Activated T-helper 1 cell treated with Interleukin-2 at 50 U/mL for 16 hours (primary cell): ENCODE results near the gene NRIP3.

Experiments
- DNase-seq: peaks from one replicate; pipeline ENCODE4 v3.0.0-alpha.2; 2020; ENCODE audit warnings: low read depth

The NRIP3 gene

GRCh38 chr11:9003573-9004182 lies at the start of gene NRIP3:
TSS of gene NRIP3 (minus strand) at chr11:9004001. CDS start at chr11:9003935, 66 bp downstream.
- DNase-seq = peak; percentile 68

GRCh38 chr11:9052316-9052715 lies 48.5 kb upstream of the NRIP3 start:
- DNase-seq = no peak

GRCh38 chr11:9049959-9050358 lies 46.2 kb upstream of the NRIP3 start:
- DNase-seq = no peak

- no peak for DNase-seq
Measured at GRCh38 chr11:9047964-9048523, 44.2 kb upstream of the NRIP3 start.

- DNase-seq = no peak
Measured at GRCh38 chr11:9046481-9046880, 42.7 kb upstream of the NRIP3 start.

- no peak for DNase-seq
Measured at GRCh38 chr11:9042488-9042887, 38.7 kb upstream of the NRIP3 start.

GRCh38 chr11:9041747-9042146 lies 37.9 kb upstream of the NRIP3 start:
- no peak for DNase-seq

GRCh38 chr11:9040410-9040809 lies 36.6 kb upstream of the NRIP3 start:
- DNase-seq = no peak

- DNase-seq = no peak
Measured at GRCh38 chr11:9039863-9040262, 36.1 kb upstream of the NRIP3 start.

- no peak for DNase-seq
Measured at GRCh38 chr11:9039198-9039597, 35.4 kb upstream of the NRIP3 start.

- no peak for DNase-seq
Measured at GRCh38 chr11:9038541-9038940, 34.7 kb upstream of the NRIP3 start.

GRCh38 chr11:9037963-9038362 lies 34.2 kb upstream of the NRIP3 start:
- no peak for DNase-seq

GRCh38 chr11:9037046-9037780 lies 33.4 kb upstream of the NRIP3 start:
- no peak for DNase-seq

- no peak for DNase-seq
Measured at GRCh38 chr11:9030601-9031000, 26.8 kb upstream of the NRIP3 start.

GRCh38 chr11:9029422-9029821 lies 25.6 kb upstream of the NRIP3 start:
- no peak for DNase-seq

GRCh38 chr11:9028581-9028980 lies 24.8 kb upstream of the NRIP3 start:
- no peak for DNase-seq

- DNase-seq = no peak
Measured at GRCh38 chr11:9025101-9025850, 21.5 kb upstream of the NRIP3 start.

- no peak for DNase-seq
Measured at GRCh38 chr11:9022961-9023680, 19.3 kb upstream of the NRIP3 start.

- no peak for DNase-seq
Measured at GRCh38 chr11:9020916-9021315, 17.1 kb upstream of the NRIP3 start.

- DNase-seq = no peak
Measured at GRCh38 chr11:9019861-9020260, 16.1 kb upstream of the NRIP3 start.

- no peak for DNase-seq
Measured at GRCh38 chr11:9017773-9018172, 14.0 kb upstream of the NRIP3 start.
